H1 (cell line): Measurements from ENCODE around the gene IPO7. TPM values are rescaled to one million over a fixed set of nuclear protein-coding genes. Genes with fewer than 3 reads are reported as not detected.

Experiments used
- ASH2L ChIP-seq: fragments of 200-600, 300-600 bp; sonication (generic); IDR thresholded peaks from one replicate; pipeline ENCODE4 v1.7.1; 2017; ENCODE audit warnings: low read length
- E2F6 ChIP-seq: IDR thresholded peaks from 2 replicates; pipeline ENCODE4 v1.6.1; 2012; ENCODE audit warnings: inconsistent platforms
- GABPA ChIP-seq: IDR thresholded peaks from 2 replicates; pipeline ENCODE4 v1.6.1; 2011; ENCODE audit warnings: mild to moderate bottlenecking, low read length, moderate library complexity, borderline replicate concordance; ENCODE audit not compliant: insufficient read depth
- GTF2F1 ChIP-seq: IDR thresholded peaks from 2 replicates; pipeline ENCODE4 v1.6.1; 2012; ENCODE audit warnings: low read depth, low read length, improper control_type of control experiment, borderline replicate concordance
- HDAC6 ChIP-seq: IDR thresholded peaks from one replicate; pipeline ENCODE4 v1.7.1; 2012; ENCODE audit warnings: low read depth, mild to moderate bottlenecking, inconsistent platforms, low read length, moderate library complexity
- JUND ChIP-seq: IDR thresholded peaks from 2 replicates; pipeline ENCODE4 v1.6.1; 2011; ENCODE audit warnings: mild to moderate bottlenecking, improper control_type of control experiment, low read length
- POLR2A ChIP-seq, 2 experiments: IDR thresholded peaks; 1 replicate in 1 of 2; 2 replicates in 1 of 2; pipeline ENCODE4 v1.6.1; 2011; ENCODE audit warnings: low read depth in 2 of 2, low read length in 2 of 2, mild to moderate bottlenecking in 2 of 2; ENCODE audit errors: control extremely low read depth in 1 of 2
- RAD21 ChIP-seq, 2 experiments: IDR thresholded peaks in 1 of 2; conservative IDR thresholded peaks in 1 of 2; 2 replicates each; pipeline ENCODE4 v1.6.1; 2011; ENCODE audit warnings: low read depth in 2 of 2, low read length in 2 of 2, improper control_type of control experiment in 1 of 2, inconsistent platforms in 1 of 2, mild to moderate bottlenecking in 1 of 2, moderate library complexity in 1 of 2
- SIN3A ChIP-seq, 2 experiments: IDR thresholded peaks in 1 of 2; conservative IDR thresholded peaks in 1 of 2; 2 replicates each; pipeline ENCODE4 v1.6.1; 2011 to 2012; ENCODE audit warnings: low read length in 2 of 2, improper control_type of control experiment in 1 of 2, low read depth in 1 of 2, mild to moderate bottlenecking in 1 of 2
- SIX5 ChIP-seq: IDR thresholded peaks from 2 replicates; pipeline ENCODE4 v1.6.1; 2011; ENCODE audit warnings: mild to moderate bottlenecking, low read depth, low read length
- YY1 ChIP-seq: IDR thresholded peaks from 2 replicates; pipeline ENCODE4 v1.6.1; 2011; ENCODE audit warnings: low read depth, mild to moderate bottlenecking, low read length
- polyA plus RNA-seq, 7 experiments: library from polyadenylated mRNA; depleted of rRNA in 3 of 7; stranded (reverse) in 5 of 7; unstranded in 2 of 7; fragments of >200 nt in 5 of 7; fragments of 200-250 nt in 2 of 7; gene quantifications; 1 replicate in 5 of 7; 2 replicates in 1 of 7; 4 replicates in 1 of 7; pipeline versions ENCODE4 v1.2.1 to v1.2.3, GENCODE V29; 2011 to 2013; ENCODE audit warnings: missing spikeins in 2 of 7, mixed read lengths in 2 of 7
- total RNA-seq: library from RNA; stranded (reverse); fragmentation: NEBNext Ultra II Directional; extraction: Animal tissue kit (Norgen Biotek cat#: 25700); gene quantifications from 2 replicates; pipeline ENCODE4 v1.2.1, GENCODE V29; 2021
- TF ChIP-seq, protein P1 (sequence below), 3 experiments: IDR thresholded peaks; 1 replicate in 2 of 3; 2 replicates in 1 of 3; pipeline versions ENCODE4 v1.5.1 to v1.6.1; 2011; ENCODE audit warnings: low read length in 3 of 3, mild to moderate bottlenecking in 3 of 3, inconsistent platforms in 2 of 3, low read depth in 1 of 3, moderate library complexity in 1 of 3; ENCODE audit not compliant: insufficient read depth in 1 of 3; ENCODE audit errors: control extremely low read depth in 1 of 3

The IPO7 gene
- total and polyA plus RNA-seq, 2 of the 8 experiments (the other 6 are each of a cell fraction or from before 2014, with no cell fraction given) = 45.9 to 259 TPM

- TF ChIP-seq POLR2A (IDR thresholded peaks at IDR 0.05; ENCODE audit: control extremely low read depth in 1 of 2, low read depth in 2 of 2, low read length in 2 of 2) (peak; percentile 96), HDAC6 (no peak), ASH2L (peak; percentile 79), GTF2F1 (0 out of 2 replicates have a peak, but pooled peaks have one; percentile 43), SIX5 (peak; percentile 77), SIN3A (conservative IDR thresholded peaks at IDR 0.05 in 1 of 2, IDR thresholded peaks at IDR 0.05 in 1 of 2; ENCODE audit: low read depth in 1 of 2, low read length in 2 of 2) (peak; percentile 51 to 95; a peak in 2 of 4 replicates), GABPA (peak; percentile 88; the same call in 1 of the 2 replicates), E2F6 (peak; percentile 88), RAD21 (IDR thresholded peaks at IDR 0.05 in 1 of 2, conservative IDR thresholded peaks at IDR 0.05 in 1 of 2; ENCODE audit: low read depth in 2 of 2, low read length in 2 of 2) (peak in 1 of 2 experiments; percentile 8; a peak in 1 of 4 replicates), JUND (no peak), YY1 (0 out of 2 replicates have a peak, but pooled peaks have one; percentile 7)
- TF ChIP-seq, protein P1, sequence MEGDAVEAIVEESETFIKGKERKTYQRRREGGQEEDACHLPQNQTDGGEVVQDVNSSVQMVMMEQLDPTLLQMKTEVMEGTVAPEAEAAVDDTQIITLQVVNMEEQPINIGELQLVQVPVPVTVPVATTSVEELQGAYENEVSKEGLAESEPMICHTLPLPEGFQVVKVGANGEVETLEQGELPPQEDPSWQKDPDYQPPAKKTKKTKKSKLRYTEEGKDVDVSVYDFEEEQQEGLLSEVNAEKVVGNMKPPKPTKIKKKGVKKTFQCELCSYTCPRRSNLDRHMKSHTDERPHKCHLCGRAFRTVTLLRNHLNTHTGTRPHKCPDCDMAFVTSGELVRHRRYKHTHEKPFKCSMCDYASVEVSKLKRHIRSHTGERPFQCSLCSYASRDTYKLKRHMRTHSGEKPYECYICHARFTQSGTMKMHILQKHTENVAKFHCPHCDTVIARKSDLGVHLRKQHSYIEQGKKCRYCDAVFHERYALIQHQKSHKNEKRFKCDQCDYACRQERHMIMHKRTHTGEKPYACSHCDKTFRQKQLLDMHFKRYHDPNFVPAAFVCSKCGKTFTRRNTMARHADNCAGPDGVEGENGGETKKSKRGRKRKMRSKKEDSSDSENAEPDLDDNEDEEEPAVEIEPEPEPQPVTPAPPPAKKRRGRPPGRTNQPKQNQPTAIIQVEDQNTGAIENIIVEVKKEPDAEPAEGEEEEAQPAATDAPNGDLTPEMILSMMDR (IDR thresholded peaks at IDR 0.05; ENCODE audit: control extremely low read depth in 1 of 3, insufficient read depth in 1 of 3, low read depth in 1 of 3, low read length in 3 of 3) = peak in 1 of 3 experiments; percentile 29; a peak in 1 of 4 replicates
Observed at GRCh38 chr11:9384535-9385326, at the start of gene IPO7 (continued).
